Measurements from ENCODE around the gene NCAPG.

The NCAPG gene

DNA sequence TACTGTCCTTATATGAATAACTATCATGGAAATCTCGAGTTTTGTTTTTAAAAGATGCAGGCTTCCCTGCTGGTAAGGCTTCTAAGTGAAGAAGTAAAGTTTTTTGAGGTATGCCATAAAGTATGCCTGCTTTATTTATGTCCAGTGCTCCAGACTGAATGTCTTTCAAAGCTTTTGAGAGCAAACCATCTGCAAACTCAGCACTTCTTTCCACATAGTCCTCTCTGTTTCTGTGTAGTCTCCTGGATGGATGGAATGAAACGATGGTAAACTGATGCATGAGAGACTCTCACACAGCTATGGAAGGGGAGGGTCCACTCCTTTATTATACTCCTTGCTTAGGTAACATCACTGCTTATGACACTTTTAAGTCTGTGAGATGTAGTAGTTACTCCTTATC is 73.7 kb downstream of the NCAPG start:
- no peak for DNase-seq

DNA sequence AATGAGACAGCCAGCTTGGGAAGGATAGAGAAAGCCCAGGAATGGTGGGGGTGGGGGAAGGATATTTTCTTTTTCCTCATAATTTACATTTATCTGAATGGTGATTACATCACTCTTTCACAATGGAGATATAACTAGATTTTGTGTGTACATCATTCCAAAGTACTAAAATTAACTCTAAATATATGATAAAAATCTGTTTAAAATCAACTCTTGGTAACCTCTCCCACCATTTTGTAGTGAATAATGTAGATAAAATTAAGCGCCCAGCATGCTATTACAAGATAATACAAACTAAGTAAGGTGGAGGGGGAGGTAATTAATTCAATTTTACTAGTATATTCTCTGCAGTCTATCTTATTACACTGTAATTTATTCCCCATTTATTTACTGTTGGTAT is 78.9 kb downstream of the NCAPG start:
- DNase-seq = no peak

DNA sequence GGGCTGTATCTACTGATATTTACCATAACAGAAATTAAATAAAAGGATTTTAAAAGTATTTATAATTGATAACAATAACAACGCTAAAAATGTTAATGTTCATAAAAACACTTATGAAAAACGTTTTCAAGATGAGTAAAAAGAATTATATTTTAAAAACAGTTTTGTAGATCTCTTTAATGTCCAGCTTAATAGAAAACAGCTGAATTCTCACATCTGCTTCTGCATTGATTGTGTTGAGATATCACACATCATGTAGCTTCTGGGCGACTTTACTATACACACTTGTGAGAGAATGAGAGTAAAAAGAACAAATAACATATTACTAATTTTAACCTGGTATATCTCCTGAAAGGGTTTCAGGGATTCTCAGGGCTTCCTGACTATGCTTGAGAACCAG is 83.6 kb downstream of the NCAPG start:
- DNase-seq = no peak

Measured in NCI-H446 treated with DMSO at 0.1 percent for 48 hours (cell line).